ENCODE measurements around the gene WWOX.

The WWOX gene

GRCh38 chr16:78324649-78325285 is 225.3 kb downstream of the WWOX start:
- DNase-seq (ENCODE audit: low read depth), result no peak
- no peak overlapping the region for H3K4me3 ChIP-seq (ENCODE audit: control insufficient read depth, low read depth, low read length)
- no peak for TF ChIP-seq CTCF (IDR thresholded peaks at IDR 0.05; ENCODE audit: control insufficient read depth, insufficient read depth, low read depth, low read length, missing control alignments)

GRCh38 chr16:78325468-78326352 is 226.3 kb downstream of the WWOX start:
- TF ChIP-seq CTCF (IDR thresholded peaks at IDR 0.05; ENCODE audit: control insufficient read depth, insufficient read depth, low read depth, low read length, missing control alignments), result no peak
- no peak overlapping the region for H3K4me3 ChIP-seq (ENCODE audit: control insufficient read depth, low read depth, low read length)
- no peak for DNase-seq (ENCODE audit: low read depth)

GRCh38 chr16:78326731-78327130 is 227.3 kb downstream of the WWOX start:
- no peak for TF ChIP-seq CTCF (IDR thresholded peaks at IDR 0.05; ENCODE audit: control insufficient read depth, insufficient read depth, low read depth, low read length, missing control alignments)
- no peak overlapping the region for H3K4me3 ChIP-seq (ENCODE audit: control insufficient read depth, low read depth, low read length)
- no peak for DNase-seq (ENCODE audit: low read depth)

- TF ChIP-seq CTCF (IDR thresholded peaks at IDR 0.05; ENCODE audit: control insufficient read depth, insufficient read depth, low read depth, low read length, missing control alignments), result no peak
- H3K4me3 ChIP-seq (ENCODE audit: control insufficient read depth, low read depth, low read length), result no peak overlapping the region
- DNase-seq (ENCODE audit: low read depth), result no peak
These were observed 232.3 kb downstream of the WWOX start for GRCh38 chr16:78331731-78332130.

- DNase-seq (ENCODE audit: low read depth), result no peak
- no peak for TF ChIP-seq CTCF (IDR thresholded peaks at IDR 0.05; ENCODE audit: control insufficient read depth, insufficient read depth, low read depth, low read length, missing control alignments)
- H3K4me3 ChIP-seq (ENCODE audit: control insufficient read depth, low read depth, low read length), result no peak overlapping the region
These were observed 234.4 kb downstream of the WWOX start for GRCh38 chr16:78333808-78334207.

- no peak for DNase-seq (ENCODE audit: low read depth)
- no peak for TF ChIP-seq CTCF (IDR thresholded peaks at IDR 0.05; ENCODE audit: control insufficient read depth, insufficient read depth, low read depth, low read length, missing control alignments)
- no peak overlapping the region for H3K4me3 ChIP-seq (ENCODE audit: control insufficient read depth, low read depth, low read length)
These were observed 241.1 kb downstream of the WWOX start for GRCh38 chr16:78340590-78340989.
